Sigmoid colon (tissue), 7 donors: ENCODE measurements around the gene TMEM129. TPM values are rescaled to one million over a fixed set of nuclear protein-coding genes. Genes with fewer than 3 reads are reported as not detected.

Experiments used
- DNase-seq: peaks from one replicate; pipeline ENCODE4 v3.0.0-alpha.2; 2019
- H3K27ac ChIP-seq, 4 donors: fragments of 200-600 bp; sonication (generic); one replicate each; pipeline ENCODE4 v1.5.1; 2016 to 2019; ENCODE audit warnings: mild to moderate bottlenecking in 1 of 4
- H3K27me3 ChIP-seq, 3 donors: fragments of 200-600 bp; sonication (generic); one replicate each; pipeline ENCODE4 v1.5.1; 2019; ENCODE audit warnings: mild to moderate bottlenecking in 1 of 3
- H3K36me3 ChIP-seq, 4 donors: fragments of 200-600 bp; sonication (generic); one replicate each; pipeline ENCODE4 v1.5.1; 2016 to 2019
- H3K4me1 ChIP-seq, 4 donors: fragments of 200-600 bp; sonication (generic); one replicate each; pipeline ENCODE4 v1.5.1; 2017 to 2019
- H3K4me3 ChIP-seq, 4 donors: fragments of 200-600 bp; sonication (generic); one replicate each; pipeline ENCODE4 v1.5.1; 2017 to 2019; ENCODE audit warnings: mild to moderate bottlenecking in 2 of 4, moderate library complexity in 1 of 4
- H3K9me3 ChIP-seq, 4 donors: fragments of 200-600 bp in 3 of 4; sonication (generic) in 3 of 4; one replicate each; pipeline versions ENCODE4 v1.5.1 to v1.6.1; 2013 to 2019
- EP300 ChIP-seq, 4 donors: sonication (generic); formaldehyde crosslinking; IDR thresholded peaks; one replicate each; pipeline ENCODE4 v1.6.1; 2017; ENCODE audit warnings: antibody characterized with exemption in 4 of 4
- POLR2A ChIP-seq, 2 donors: fragments of 450-650 bp; IDR thresholded peaks; one replicate each; pipeline ENCODE4 v1.6.1; 2016; ENCODE audit warnings: antibody characterized with exemption in 2 of 2, mild to moderate bottlenecking in 2 of 2, moderate library complexity in 2 of 2
- POLR2AphosphoS5 ChIP-seq, 4 donors: sonication (generic); formaldehyde crosslinking; IDR thresholded peaks; one replicate each; pipeline ENCODE4 v1.6.1; 2017; ENCODE audit warnings: antibody characterized with exemption in 4 of 4
- WGBS, 2 donors: extraction: QIAGEN DNeasy Blood & Tissue Kit; methylation state at CpG; one replicate each; pipeline ENCODE4 v1.1.7; 2013; 5-methylcytosine and 5-hydroxymethylcytosine counted together
- intact Hi-C: fragments of 100-400 bp; cut with DNase I; formaldehyde crosslinking; loops from one replicate; pipeline ENCODE4 v1.15.1; 2023
- polyA plus RNA-seq, 3 donors: library from polyadenylated mRNA; stranded (reverse); fragments of 200-250 nt; gene quantifications; one replicate each; pipeline ENCODE4 v1.2.3, GENCODE V29; 2013
- total RNA-seq, 4 donors: library from RNA; depleted of rRNA; stranded (reverse); fragments of >200 nt; gene quantifications; one replicate each; pipeline ENCODE4 v1.1.0, GENCODE V29; 2016
- TF ChIP-seq, protein P1 (sequence below), 4 experiments: fragments of 450-650 bp in 3 of 4; fragments of 200-600 bp in 1 of 4; IDR thresholded peaks; one replicate each; pipeline ENCODE4 v1.5.1; 2016 to 2019; ENCODE audit warnings: antibody characterized with exemption in 4 of 4, mild to moderate bottlenecking in 3 of 4, moderate library complexity in 2 of 4
- donor health status: healthy with polysubstance abuse.
- donor health status: Bipolar disorder and iron deficiency.
- donor health status: healthy.

TMEM129 gene
- total and polyA plus RNA-seq, 7 donors, result 16.9 to 51.4 (median 42.4) TPM

DNA sequence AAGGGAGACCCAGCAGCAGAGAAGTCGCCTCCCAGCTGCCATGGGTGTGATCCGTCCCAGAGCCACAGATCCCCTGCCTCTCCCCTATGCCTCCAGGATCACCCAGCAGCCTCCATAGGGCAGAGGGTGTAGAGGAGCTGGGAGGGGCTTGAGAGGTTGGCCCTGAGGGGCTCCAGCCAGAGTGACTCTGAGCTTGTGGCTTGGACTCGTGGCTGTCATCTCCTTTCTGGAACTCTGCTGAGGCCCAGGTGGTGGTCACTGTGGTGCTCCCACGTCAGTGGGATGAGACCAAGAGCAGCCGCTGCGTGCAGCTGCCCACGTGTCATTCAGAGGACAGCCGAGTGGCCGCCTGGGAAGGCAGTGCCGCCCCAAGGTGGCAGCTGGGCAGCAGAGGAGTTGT lies 4.4 kb upstream of the TMEM129 start:
- no peak overlapping the region for H3K27ac ChIP-seq
- no peaks in the 10 kb centered on the region for H3K9me3 ChIP-seq
- peaks cover 0 to 25% (median 15%) of the 10 kb centered on the region in 4 donors for H3K4me1 ChIP-seq
- WGBS, 2 donors, result 90 to 94% methylated on average over 10 of the region's 10 CpGs
- no peaks in the 10 kb centered on the region for H3K27me3 ChIP-seq
- intact Hi-C loops, result loop anchor here (10.0 kb wide), 1 partner anchor 81 kb away; no protein-coding TSS in a partner anchor
- TF ChIP-seq, protein P1, sequence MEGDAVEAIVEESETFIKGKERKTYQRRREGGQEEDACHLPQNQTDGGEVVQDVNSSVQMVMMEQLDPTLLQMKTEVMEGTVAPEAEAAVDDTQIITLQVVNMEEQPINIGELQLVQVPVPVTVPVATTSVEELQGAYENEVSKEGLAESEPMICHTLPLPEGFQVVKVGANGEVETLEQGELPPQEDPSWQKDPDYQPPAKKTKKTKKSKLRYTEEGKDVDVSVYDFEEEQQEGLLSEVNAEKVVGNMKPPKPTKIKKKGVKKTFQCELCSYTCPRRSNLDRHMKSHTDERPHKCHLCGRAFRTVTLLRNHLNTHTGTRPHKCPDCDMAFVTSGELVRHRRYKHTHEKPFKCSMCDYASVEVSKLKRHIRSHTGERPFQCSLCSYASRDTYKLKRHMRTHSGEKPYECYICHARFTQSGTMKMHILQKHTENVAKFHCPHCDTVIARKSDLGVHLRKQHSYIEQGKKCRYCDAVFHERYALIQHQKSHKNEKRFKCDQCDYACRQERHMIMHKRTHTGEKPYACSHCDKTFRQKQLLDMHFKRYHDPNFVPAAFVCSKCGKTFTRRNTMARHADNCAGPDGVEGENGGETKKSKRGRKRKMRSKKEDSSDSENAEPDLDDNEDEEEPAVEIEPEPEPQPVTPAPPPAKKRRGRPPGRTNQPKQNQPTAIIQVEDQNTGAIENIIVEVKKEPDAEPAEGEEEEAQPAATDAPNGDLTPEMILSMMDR (IDR thresholded peaks at IDR 0.05), result no peak
- TF ChIP-seq EP300 (IDR thresholded peaks at IDR 0.05) (no peak), POLR2AphosphoS5 (IDR thresholded peaks at IDR 0.05) (no peak), POLR2A (IDR thresholded peaks at IDR 0.05) (no peak)
- no peak for DNase-seq
- H3K36me3 ChIP-seq, result peaks cover 0 to 31% (median under 1%) of the 10 kb centered on the region in 4 donors
- no peak overlapping the region for H3K4me3 ChIP-seq

DNA sequence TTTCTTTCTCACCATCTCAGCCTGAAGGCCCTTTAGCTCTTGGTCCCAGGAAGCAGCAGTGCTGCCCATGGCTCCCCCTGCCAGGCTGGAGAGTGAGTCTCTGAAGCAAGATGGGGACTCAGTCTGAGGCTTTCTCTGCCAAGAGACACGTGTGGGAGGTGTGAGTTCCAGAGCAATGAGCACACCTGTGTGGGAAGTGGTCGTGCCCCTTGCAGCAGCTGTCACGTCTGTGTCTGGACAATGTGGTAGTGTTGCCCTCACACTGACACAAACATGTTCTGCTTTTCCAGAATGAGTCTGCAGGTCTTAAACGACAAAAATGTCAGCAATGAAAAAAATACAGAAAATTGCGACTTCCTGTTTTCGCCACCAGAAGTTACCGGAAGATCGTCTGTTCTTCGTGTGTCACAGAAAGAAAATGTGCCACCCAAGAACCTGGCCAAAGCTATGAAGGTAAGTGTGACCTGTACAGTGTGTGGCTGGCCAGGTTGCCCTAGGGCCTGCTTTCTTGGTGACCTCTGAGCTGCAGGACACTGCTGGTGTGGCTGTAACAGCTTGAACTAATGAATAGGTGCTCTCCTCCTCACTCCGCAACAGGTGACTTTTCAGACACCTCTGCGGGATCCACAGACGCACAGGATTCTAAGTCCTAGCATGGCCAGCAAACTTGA lies 2.1 kb upstream of the TMEM129 start:
- no peaks in the 10 kb centered on the region for H3K9me3 ChIP-seq
- peaks cover 0 to 28% (median under 1%) of the 10 kb centered on the region in 4 donors for H3K36me3 ChIP-seq
- TF ChIP-seq EP300 (IDR thresholded peaks at IDR 0.05) (no peak), POLR2A (IDR thresholded peaks at IDR 0.05) (no peak), POLR2AphosphoS5 (IDR thresholded peaks at IDR 0.05) (peak in 1 of 4 donors; percentile 13)
- TF ChIP-seq, protein P1 (IDR thresholded peaks at IDR 0.05), result no peak
- no peaks in the 10 kb centered on the region for H3K27me3 ChIP-seq
- peaks cover 0 to 45% (median 31%) of the 10 kb centered on the region in 4 donors for H3K4me1 ChIP-seq
- peak overlapping the region in 3 of 4 donors; percentile 23 to 60 (median 24) for H3K27ac ChIP-seq
- intact Hi-C loops, result loop anchor here (10.0 kb wide), 1 partner anchor 78 kb away; no protein-coding TSS in a partner anchor
- WGBS, 2 donors, result 51 to 77% methylated on average over 12 of the region's 12 CpGs
- DNase-seq, result no peak
- H3K4me3 ChIP-seq, result peak overlapping the region in 1 of 4 donors; percentile 5

DNA sequence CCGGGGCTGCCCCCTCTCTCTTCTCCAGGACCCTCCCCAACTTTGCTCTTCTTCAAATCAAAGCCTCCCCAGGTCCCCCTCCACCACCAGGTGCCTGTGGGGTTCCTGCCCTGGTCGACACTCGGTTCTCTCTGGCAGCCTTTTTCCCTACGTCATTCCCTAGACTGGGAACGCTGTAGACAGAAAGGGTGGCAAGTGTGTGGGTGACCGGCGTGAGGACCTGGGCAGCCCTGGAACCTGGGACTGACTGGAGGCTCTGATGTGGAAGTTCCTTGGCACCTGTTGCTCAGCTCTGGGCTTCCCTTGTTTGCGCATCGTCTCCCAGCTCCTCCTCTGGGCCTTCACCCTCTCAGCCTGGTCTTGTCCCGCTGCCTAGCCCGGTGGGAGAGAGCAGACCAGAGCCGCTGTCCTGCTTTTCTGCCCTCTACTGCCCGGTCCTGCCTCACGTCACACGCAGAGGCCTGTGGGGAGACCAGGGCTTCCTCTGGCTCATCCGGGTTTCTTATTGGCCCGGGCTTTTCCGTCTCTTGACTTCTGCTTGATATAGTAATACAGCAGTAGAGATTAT lies 1.5 kb upstream of the TMEM129 start:
- no peaks in the 10 kb centered on the region for H3K27me3 ChIP-seq
- no peak for DNase-seq
- peaks cover 0 to 52% (median 35%) of the 10 kb centered on the region in 4 donors for H3K4me1 ChIP-seq
- peak overlapping the region in 3 of 4 donors; percentile 23 to 60 (median 24) for H3K27ac ChIP-seq
- 47 to 67% methylated on average over 18 of the region's 18 CpGs for WGBS, 2 donors
- TF ChIP-seq EP300 (IDR thresholded peaks at IDR 0.05) (no peak), POLR2AphosphoS5 (IDR thresholded peaks at IDR 0.05) (no peak), POLR2A (IDR thresholded peaks at IDR 0.05) (no peak)
- TF ChIP-seq, protein P1 (IDR thresholded peaks at IDR 0.05), result no peak
- H3K4me3 ChIP-seq, result no peak overlapping the region
- H3K9me3 ChIP-seq, result no peaks in the 10 kb centered on the region
- intact Hi-C loops, result loop anchor here (10.0 kb wide), 1 partner anchor 78 kb away; no protein-coding TSS in a partner anchor
- peaks cover 1 to 28% (median 4%) of the 10 kb centered on the region in 4 donors for H3K36me3 ChIP-seq

DNA sequence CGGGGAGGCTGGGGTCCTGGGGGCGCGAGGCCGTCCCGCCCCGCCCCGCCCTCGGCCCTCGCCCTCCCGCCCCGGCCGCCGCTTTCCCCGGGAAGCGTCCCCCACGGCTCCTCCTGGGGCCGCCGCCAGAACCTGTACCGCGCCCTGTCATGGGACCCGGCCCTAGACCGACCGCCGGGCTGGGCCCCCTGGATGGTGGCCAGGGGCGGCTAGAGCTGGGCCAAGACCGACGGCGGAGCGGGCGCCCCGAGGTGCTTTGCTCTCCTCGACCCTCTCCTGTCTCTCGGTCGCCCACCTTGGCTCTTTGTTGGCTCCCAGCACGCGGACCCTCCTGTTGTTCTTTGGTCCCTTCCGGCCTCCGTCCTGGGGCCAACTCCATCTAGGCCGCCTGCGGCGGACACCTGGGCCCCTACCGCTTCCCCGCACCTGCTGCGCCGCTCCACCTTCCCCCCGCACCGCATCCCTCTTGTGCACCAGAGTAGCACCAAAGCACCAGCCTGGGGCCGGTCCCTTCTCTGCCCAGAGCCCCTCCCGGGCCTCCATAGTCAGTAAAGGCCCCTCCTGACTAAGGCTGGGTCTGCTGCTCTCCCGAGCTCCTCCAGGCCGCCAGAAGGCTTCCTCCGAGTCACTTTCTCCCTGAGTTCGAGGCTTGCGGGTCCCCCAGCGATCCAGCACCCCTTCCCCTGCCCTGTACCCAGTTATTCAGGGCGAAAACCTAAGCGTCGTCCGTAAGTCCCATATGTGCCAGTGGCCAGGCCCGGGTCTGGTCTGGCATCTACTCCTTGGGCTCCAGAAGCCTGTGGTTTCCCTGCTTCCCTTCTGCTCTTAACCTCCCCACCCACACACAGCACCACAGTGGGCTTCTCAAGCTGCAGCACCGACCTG lies 785 bp upstream of the TMEM129 start:
- H3K36me3 ChIP-seq, result peaks cover 5 to 34% (median 9%) of the 10 kb centered on the region in 4 donors
- peaks cover 0 to 52% (median 35%) of the 10 kb centered on the region in 4 donors for H3K4me1 ChIP-seq
- peak overlapping the region in 3 of 4 donors; percentile 90 to 96 (median 94) for H3K27ac ChIP-seq
- intact Hi-C loops, result loop anchor here (1.0 to 10.0 kb wide), 2 partner anchors 10 to 77 kb away; partner anchors contain the start of gene SLBP
- no peak for DNase-seq
- 3 to 4% methylated on average over 61 of the region's 61 CpGs for WGBS, 2 donors
- peak overlapping the region; percentile 60 to 78 (median 67) for H3K4me3 ChIP-seq
- H3K9me3 ChIP-seq, result no peaks in the 10 kb centered on the region
- H3K27me3 ChIP-seq, result no peaks in the 10 kb centered on the region
- TF ChIP-seq EP300 (IDR thresholded peaks at IDR 0.05), result no peak
- no peak for TF ChIP-seq POLR2AphosphoS5 (IDR thresholded peaks at IDR 0.05)
- TF ChIP-seq POLR2A (IDR thresholded peaks at IDR 0.05), result no peak
- TF ChIP-seq, protein P1 (IDR thresholded peaks at IDR 0.05), result no peak
